ENCODE measurements around the gene EFNB2. TPM values are rescaled to one million over a fixed set of nuclear protein-coding genes. Genes with fewer than 3 reads are reported as not detected.

The EFNB2 gene
- total and polyA plus RNA-seq, 2 donors (not counting 3 experiments of a cell fraction or from before 2014, with no cell fraction given), result 50.4 to 69.5 TPM

GRCh38 chr13:106506286-106506685, 29.2 kb downstream of the EFNB2 start:
- H3K79me2 ChIP-seq (ENCODE audit: control insufficient read depth, insufficient read depth, low read length), result peaks cover 8% of the 10 kb centered on the region
- H3K9me1 ChIP-seq (replicated peaks; ENCODE audit: control insufficient read depth, extremely low read depth, insufficient read depth, low read length), result no peaks in the 10 kb centered on the region
- H4K20me1 ChIP-seq (replicated peaks; ENCODE audit: control insufficient read depth, extremely low read depth, insufficient read depth, low read length), result no peaks in the 10 kb centered on the region
- dilution Hi-C loops (cut with MboI; ENCODE audit: extremely low pct_ligation_motif_present, low sequenced_read_pairs) (no loop called here), intact Hi-C loops (cut with micrococcal nuclease) (no loop called here)
- H3K36me3 ChIP-seq (ENCODE audit: control insufficient read depth in 2 of 2, extremely low read depth in 1 of 2, insufficient read depth in 2 of 2, low read length in 2 of 2), result peaks cover 7 to 13% of the 10 kb centered on the region in 2 experiments
- BruUV-seq (replicated peaks), result no TSS peak
- ChIA-PET CTCF (interaction anchor here (1.0 kb wide), 1 partner anchor 15 kb away, joined by 3 read pairs; no protein-coding TSS in a partner anchor), POLR2A (no interaction called here)
- no peak for TF ChIP-seq GATA2 (IDR thresholded peaks at IDR 0.05; ENCODE audit: insufficient read depth, insufficient read length, low read depth, low read length)
- no peak for TF ChIP-seq MYC (IDR thresholded peaks at IDR 0.05; ENCODE audit: low read depth, low read length)
- no peak for TF ChIP-seq MAX (IDR thresholded peaks at IDR 0.05; ENCODE audit: insufficient read depth, insufficient read length)
- no peak for TF ChIP-seq POLR2AphosphoS5 (IDR thresholded peaks at IDR 0.05; ENCODE audit: insufficient read depth, low read depth, low read length)
- TF ChIP-seq FOS (IDR thresholded peaks at IDR 0.05; ENCODE audit: borderline replicate concordance, insufficient read depth, low read length), result no peak
- TF ChIP-seq JUN (IDR thresholded peaks at IDR 0.05; ENCODE audit: borderline replicate concordance, insufficient read depth, insufficient read length, low read depth), result no peak
- TF ChIP-seq CTCF (IDR thresholded peaks at IDR 0.05; ENCODE audit: extremely low read depth in 1 of 2, insufficient read depth in 1 of 2, low read depth in 1 of 2, low read length in 2 of 2), result no peak
- no peak for TF ChIP-seq POLR2A (IDR thresholded peaks at IDR 0.05; ENCODE audit: low read depth, low read length)
- TF ChIP-seq EZH2 (IDR thresholded peaks at IDR 0.05; ENCODE audit: borderline replicate concordance, low read depth, low read length, severe bottlenecking), result no peak
- H3K4me2 ChIP-seq (ENCODE audit: insufficient read depth, low read length), result no peak overlapping the region
- H3K27ac ChIP-seq (ENCODE audit: insufficient read depth, low read depth, low read length), result no peak overlapping the region
- DNase-seq (ENCODE audit: low read depth, low spot score) (no peak), FAIRE-seq (no peak)
- H3K4me1 ChIP-seq (ENCODE audit: control insufficient read depth, extremely low read depth, insufficient read depth, low read length), result peaks cover 14% of the 10 kb centered on the region
- no peak overlapping the region for H2AFZ ChIP-seq (ENCODE audit: low read depth, low read length)
- H3K4me3 ChIP-seq (replicated peaks in 1 of 3; ENCODE audit: insufficient read depth in 1 of 3, low read depth in 1 of 3, low read length in 3 of 3), result no peak overlapping the region
- H3K9me3 ChIP-seq (replicated peaks; ENCODE audit: control insufficient read depth, insufficient read depth, low read length), result no peaks in the 10 kb centered on the region
- no peaks in the 10 kb centered on the region for H3K27me3 ChIP-seq (ENCODE audit: control insufficient read depth in 2 of 2, insufficient read depth in 2 of 2, low read length in 2 of 2)
- no peak overlapping the region for H3K9ac ChIP-seq (replicated peaks; ENCODE audit: extremely low read depth, insufficient read depth, low read length)
